HG03064 (cell line): Measurements from ENCODE around the gene PNPLA7.

Experiments used
- ATAC-seq: cut with Tn5 transposase; IDR thresholded peaks from one replicate; pipeline ENCODE4 v1.9.1; 2021; ENCODE audit warnings: low read depth; ENCODE audit not compliant: unreplicated experiment

PNPLA7 gene

DNA sequence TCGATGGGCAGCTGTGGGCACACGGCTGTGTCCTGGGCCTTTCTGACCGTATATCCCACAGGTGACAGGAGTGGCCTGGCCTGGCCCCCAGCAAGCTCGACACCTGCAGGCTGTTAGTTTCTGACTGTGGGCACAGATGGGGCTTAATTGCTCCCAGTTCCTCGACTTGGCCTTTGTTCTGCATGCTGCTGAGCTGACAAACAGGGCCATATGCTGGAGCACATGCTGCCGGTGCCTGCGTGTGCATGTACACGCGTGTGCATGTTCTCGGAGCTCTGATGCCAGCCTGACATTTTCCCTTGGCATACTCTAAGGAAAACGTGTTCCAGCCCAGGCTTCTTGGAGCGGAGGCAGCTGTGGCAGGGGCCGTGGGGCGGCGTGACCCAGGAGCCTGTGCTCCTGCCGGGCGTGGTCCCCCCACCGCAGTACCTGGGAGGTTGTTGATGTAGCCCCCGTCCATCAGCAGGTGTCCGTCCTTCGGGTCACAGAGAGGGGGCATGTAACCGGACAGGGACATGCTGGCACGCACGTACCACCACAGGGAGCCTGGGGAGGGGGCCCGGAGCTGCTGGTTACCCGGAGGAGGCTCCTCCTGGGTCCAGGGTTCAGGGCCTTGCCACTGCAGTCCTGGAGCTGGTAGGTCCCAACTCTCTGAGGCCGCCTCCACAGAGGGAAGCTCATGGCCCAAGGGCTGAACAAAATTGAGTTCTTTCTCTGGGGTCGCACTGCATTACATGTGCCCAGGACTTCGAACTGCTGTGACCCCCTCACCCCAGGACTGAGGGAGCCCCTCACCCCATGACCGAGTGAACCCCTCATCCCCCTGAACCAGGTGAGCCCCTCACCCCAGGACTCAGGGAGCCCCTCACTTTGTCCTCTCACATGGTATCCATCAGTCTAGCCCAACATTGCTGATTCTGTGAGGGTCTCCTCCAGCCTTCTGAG lies 86.9 kb downstream of the PNPLA7 start:
- no peak for ATAC-seq

DNA sequence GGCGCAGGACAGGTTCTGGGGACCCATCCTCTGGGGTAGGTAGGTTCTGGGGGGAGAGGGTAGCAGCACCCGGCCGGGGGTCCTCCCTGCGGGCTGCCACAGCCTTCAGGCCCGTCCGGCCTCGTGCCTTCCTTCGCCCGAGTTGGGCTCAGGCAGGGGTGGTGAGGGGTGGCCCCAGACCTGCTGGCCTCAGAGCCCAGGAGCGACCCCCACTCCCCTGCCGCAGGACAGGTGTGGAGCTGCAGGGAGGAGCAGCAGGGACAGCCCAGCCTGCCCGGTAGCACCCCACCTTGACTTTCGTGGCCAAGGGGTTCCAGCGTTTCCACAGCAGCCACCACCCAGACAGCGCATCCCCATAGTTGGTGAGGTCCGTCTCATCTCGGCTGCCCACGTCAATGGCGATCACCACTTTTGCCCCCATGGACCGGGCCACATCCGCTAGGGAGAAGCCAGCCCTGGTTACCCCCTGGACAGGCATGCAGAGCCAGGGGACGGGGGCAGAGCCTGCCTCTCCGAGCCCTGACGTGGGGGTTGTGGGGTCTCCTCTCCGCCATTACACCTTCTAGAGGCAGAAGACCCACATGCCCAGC lies 87.7 kb downstream of the PNPLA7 start:
- no peak for ATAC-seq

DNA sequence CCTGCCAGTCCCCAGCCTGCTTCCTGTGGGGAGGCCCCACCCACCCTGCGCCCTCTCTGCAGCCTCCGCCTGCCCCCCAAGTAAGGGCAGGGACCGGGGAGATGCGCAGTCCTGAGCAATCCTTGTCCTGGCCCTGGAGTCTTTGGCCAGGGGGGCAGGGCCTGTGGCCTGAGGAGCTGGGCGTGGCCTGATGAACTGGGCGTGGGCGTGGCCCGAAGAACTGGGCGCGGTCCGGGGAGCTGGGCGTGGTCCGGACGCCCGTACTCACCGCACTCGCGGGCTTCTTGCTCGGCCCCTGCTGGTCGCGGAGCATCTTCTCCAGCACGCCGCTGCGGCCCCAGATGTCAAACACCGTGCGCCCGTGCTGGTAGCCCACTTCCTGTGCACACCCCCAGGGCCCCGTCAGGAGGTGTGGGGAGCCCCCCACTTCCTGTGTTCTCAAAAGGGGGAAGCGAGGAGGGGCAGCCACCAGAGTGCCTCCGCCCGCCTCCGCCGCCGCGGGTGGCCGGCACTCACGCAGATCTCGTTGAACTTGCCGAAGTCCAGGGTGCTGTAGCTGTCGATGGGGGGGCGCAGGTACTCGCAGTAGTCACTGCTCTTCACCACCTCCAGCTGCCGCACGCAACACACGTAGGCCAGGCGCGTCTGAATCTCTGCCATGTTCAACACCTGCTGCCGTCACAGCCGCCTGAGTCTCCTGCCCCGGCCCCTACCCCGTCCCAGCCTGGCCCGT lies 88.4 kb downstream of the PNPLA7 start:
- ATAC-seq, result no peak

DNA sequence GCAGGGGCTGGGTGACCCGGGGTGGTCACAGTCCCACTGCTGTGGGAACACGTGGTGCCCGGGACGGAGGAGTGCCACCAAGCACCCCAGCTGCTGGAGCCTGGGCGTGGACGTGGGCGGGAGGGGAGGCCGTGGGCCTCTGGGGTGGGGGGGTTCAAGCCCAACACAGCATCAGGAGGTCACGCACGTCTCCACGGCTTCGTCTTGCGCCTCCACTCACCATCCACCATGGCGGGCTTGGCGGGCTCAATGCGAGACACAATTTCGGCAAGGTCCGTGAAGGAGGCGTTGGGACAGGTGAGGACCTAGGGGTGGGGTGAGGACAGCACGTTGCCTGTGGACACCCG lies 88.9 kb downstream of the PNPLA7 start:
- no peak for ATAC-seq

DNA sequence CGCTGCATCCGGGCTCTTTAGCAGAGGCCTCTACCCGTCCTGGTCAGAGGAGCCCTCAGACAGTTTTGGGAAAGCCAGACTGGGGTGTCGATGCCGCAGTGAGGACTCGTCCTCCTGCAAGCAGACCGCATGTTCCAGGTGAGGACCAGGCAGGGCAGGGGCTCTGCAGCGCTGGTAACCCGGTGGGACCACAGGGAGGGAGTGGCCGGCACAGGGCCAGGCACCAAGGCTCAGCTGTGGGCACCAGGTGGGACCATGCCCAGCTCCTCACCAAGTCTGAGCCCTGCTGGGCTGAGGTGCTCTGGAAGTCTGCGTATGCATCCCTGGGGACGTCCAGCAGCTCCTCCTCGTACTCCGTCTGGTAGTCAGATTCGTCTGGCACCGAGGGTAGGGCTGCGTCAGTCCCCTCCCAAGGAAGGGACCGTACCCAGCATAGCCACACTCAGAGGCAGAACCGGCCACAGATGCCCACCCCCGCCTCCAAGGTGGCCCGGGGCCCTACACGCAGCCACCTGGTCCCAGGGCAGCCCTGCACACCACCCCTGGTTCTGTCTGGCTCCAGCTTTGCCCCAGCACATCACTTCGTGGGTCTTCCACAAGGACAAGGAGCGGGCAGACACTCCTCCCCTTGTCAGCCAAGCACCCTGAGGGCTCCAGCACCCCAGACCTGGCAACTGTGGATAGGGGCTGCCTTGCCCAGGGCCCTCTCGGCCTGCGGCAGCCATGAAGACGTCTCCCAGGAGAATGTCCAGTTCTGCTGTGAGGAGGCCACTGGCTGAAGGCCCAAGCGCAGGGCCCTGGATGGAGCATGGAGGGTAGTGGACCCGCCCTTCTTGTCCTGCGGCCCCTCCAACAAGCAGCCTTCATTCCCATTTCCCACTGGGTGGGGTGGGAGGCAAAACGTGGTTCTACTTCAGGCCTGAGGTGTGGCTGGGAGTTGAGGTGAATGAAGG lies 89.6 kb downstream of the PNPLA7 start:
- no peak for ATAC-seq

DNA sequence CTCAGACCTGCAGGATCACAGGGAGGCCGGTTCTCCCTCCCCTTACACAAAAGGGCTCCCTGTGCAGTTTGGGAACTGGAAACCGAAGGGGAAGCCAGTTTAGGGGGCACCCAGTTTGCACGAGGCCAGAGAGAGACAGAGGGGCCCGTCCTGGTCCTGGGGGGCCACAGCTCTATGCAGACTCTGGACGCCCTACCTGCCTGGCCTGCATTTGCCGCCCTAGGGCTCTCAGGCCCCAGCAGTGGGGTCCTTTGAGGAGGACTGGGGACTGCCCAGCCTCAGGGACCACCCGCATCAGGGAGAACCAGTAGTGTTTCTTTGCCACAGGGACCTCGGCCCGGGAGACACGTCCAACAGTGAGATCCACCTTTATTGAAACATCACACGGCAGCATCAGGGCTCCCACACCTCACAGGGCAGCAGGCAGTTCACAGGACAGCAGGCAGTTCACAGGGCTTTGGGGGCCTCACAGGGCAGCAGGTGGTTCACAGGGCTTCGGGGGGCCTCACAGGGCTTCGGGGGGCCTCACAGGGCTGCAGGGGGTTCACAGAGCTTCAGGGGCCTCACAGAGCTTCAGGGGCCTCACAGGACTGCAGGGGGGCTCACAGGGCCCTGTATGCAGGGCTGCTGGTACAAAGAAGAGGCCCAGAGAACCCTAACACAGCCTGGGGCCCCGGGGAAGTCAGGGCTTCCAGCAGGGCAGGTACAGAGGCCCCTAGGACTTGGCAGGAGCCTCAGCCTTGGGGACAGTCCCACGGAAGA lies 90.4 kb downstream of the PNPLA7 start:
- no peak for ATAC-seq

DNA sequence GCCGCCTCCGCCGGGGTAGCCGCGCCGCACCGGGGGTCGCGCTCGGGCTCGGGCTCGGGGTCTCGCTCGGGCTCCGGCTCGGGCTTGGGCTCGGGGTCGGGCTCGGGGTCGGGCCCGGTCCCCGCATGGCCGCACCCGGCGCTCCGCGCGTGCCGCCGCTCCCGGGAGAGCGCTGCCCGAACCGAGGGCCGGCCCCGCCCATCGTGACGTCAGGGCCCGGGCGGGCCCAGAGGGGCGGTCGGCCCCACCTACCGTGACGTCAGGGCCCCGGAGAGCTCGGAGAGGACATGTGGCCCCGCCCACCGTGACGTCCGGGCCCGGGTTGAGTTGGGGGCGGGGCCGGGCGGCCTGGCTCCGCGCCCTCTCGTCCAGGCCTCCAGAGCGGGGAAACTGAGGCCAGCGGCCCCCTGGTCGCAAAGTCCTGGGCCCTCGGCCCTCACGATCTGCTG lies 91.0 kb downstream of the PNPLA7 start, which contains the start of gene NSMF:
TSS of gene NSMF (minus strand) at position 183 of the 449 bp plus-strand sequence. CDS start 232 bp downstream, outside the sequence.
- no peak for ATAC-seq

DNA sequence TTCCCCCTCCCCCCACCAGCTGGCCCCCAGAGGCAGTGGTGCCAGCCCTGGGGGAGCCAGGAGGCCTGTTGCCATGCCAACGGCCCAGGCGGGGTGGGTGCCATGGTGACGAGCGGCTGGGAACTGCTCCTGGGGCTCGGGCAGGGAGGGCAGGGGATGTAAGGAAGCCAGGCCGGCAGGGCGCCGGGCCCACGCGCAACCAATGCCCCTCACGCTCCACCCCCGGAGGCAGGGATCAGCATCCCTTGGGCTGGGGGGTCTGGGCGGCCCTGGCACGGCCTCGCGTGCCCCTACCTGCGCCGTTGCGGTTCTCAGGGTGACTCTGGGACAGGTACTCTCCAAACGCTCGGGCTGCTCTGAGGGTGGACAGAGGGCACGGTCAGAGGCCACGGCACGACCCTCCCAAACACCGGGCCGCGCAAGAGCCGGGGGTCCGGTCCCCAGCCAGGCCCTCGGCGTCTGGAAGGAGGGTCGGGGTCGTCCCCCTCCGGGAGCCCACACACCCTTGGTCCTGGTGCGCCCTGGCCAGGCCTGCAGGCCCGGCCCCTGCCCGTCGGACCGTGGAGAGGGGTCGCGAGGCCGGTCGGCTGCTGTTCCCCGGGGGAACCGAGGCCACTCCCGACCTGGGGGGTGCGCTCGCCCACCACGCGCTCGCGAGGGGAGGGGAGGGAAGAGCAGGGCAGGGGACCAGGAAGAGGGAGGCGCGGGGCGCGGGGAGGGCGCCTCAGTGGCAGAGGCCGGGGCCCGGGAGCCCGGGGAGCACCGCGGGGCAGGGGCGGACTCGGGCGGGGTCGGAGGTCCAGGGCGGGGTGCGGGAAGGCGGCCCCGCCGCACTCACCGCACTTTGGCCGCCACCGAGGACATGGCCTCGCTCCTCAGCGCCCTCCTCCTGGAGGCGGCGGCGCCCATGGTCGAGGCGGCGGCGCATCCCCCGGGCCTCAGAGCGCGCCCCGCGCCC lies 91.7 kb downstream of the PNPLA7 start:
- no peak for ATAC-seq

DNA sequence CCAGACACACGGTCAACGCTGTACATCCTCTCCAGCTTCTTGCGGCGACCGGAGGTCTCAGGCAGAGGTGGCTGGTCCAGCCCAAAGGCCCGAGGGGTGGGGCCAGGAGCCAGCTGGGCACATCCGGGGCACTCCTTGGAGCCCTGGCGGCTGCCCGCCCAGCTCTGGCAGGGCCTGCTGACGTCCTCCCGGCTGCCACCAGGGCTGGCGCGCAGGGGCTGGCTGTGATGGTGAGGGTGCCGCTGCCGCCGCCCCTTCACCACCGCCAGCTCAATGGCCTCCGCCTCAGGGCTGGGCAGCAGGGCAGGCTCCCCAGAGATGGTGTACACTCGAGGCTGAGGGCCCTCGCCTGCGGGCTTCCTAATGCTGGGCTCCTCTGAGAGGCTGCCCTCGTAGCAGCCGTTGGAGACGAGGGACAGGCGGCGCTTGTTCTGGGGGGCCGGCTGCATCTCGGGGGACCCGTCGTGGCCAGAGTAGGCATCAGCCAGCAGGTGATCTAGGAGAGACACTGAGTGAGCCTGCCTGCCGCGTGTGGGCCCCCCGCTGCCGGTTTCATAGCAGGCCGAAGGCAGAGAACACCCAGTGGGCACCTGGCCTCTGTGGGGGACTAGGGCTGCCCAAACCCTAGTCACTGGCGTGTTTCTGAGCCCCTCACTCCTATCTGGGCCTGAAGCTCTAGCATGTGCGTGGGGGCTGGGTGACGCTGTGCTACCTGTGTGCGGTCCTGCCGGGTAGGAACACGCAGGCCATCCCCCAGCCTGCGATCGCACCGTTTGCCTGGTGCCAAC lies 92.6 kb downstream of the PNPLA7 start:
- ATAC-seq, result no peak

DNA sequence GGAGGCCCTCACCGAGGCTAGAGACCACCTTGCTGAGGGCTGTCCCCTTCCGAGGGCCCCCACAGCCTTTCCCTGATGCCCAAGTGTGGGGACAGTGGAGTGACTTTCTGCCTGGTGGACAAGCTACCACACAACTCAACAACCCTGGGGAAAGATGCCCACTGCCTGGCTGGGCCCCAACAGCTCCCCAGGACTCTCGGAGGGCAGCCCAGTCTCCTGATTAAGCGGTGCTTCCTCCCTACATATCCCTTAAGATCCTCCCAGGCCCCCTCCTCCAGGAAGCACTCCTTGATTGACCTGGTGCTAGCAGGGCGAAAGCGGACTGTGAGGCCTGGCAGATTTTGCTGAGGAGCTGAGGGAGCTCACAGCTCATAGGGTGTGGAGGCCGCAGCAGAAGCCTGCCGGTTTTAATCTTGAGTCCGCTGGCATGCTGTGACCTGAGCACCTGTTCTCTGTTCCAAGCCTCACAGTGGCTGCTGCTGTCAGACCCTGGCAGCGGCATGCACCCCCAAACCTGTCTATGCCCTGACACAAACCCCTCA lies 93.3 kb downstream of the PNPLA7 start:
- ATAC-seq, result no peak

DNA sequence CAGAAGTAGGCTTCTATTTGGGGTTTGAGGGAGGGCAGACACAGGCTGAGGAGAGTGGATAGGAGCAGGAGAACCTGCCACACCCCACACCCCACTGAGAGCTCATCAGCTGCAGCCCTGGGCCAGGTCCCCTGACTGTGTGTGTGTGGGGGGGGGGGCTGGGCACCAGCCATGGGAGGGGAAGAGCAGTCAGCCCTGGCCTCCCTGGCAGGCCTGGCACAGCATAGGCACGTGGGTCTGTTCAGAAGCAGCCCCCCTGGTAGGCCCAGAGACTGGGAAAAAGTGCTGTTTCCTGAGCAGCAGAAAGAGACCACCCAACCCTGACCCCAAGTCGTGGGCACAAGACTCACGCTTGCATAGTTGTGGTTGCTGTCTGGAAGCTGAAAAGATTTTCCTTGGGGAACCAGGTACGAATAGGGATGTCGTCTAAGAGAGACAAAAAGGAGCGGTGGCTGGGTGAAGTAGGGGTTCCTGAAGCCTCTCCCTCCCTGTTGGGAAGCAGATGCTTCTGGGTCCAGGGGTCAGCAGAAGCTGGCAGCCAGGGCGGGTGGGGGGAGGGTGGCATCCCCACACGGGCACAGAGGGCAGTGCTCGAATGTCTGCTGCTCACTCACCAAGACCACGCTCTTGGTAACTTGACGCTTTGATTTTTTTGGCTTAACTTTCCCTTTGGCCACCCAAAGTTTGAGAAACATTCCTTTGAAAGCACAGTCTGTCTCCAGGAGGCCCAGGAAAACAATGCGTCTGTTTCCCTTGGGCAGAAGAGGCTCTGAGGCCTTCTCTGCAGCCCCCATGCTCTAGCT lies 93.9 kb downstream of the PNPLA7 start:
- no peak for ATAC-seq

DNA sequence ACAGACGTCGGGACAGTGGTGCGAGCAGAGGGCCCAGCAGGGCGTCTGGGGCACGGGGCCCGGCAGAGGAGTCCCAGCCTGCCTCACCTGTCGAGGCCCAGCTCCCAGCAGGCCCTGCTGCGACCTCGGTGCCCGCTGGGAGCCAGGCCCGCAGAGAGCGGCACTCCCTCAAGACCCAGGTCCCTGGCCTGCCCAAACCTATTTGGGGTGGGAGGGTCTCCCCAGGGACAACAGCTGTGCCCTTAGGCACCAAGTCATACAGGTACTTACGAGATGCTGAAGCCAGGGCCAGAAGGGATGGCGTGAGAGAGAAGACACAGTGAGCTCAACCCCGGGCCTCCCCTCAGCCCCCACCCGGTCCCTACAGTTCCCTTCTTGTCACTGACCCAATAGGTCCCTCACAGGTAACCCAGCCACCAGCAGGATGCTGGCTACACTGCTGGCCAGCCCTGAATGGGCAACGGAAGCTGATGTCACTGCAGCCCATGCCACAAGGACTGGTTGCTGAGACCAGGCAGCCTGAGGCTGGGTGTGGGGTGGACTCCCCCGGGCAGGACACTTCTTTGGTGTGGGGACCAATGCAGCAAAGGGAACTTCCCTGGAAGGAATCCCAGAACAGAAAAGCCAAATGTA lies 94.7 kb downstream of the PNPLA7 start:
- ATAC-seq, result no peak

DNA sequence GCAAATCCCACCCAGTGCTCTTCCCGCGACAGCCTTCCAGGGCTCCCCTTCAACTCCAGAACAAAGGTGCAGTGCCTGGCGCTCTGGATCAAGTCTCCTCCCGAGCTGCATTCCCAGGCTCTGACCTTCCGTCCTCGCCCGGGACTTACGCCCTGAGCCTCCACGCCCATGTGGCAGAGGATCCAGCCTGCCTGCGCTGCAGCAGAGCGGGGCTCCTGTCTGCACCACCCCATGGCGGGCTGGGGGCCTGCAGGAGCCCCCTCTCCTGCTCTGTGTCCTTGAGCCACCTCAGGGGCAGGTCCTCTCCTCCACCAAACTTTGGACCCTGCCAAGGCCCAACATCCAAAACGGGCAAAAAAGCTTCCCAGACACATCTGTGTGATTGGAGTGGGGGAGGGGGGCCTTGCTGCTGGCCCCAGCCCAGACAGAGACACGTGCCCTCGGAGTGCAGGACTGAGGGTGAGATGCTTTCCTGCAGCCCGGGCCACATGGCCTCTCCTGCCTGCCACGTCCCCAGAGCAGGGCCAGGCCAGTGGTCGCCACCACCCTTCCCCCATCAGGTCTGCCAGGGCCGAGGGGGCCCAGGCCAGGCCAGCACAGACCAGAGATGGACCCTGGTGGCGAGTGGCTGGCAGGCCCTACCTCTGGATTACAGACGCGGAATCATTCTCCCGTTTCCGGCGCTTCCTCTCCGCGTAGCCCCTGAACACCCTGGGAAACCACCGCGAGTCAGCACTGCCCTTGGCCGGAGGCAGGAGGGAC lies 95.4 kb downstream of the PNPLA7 start:
- no peak for ATAC-seq

DNA sequence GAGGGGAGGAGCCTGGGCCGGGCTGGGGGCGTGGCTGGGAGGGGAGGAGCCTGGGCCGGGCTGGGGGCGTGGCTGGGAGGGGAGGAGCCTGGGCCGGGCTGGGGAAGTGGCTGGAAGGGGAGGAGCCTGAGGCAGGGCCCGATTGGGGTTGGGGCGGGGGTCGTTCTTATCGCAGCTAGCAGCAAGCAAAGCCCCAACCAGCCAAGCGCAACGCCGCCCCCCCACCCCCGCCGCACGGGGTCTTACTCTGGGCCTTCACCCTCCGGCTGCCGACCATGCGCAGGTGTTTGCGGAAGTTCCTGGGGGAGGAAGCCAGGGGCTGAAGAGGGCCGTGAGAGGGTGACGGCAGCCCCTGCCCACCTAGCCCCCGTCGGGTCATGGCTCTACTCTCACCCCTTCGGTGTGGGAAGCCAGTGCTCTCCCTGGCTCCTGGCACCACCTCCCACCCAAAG lies 96.0 kb downstream of the PNPLA7 start:
- ATAC-seq, result no peak

DNA sequence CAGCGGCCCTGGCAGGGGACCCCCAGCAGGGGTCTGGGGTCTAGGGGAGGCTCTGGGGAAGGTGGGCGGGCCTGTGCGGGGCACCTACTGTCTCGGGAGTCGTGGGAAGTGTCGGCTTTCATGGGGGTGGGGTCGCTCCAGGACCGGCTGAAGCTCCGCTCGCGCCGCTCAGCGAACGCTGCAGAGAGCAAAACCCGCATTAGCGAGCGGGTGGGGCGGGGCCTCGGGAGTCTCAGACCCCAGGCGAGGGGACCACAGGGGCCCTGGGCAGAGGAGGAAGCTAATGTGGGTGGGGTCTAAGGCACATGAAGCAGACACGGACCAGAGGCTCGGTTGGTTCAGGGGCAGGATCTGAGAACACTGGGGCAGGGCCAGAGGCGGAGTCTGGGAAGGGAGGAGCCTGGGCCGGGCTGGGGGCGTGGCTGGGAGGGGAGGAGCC lies 96.5 kb downstream of the PNPLA7 start:
- no peak for ATAC-seq
